GM10847 (cell line): ENCODE measurements around the gene INPP5A.

Experiments
- POLR2A ChIP-seq: IDR thresholded peaks from 2 replicates; pipeline ENCODE4 v1.6.1; 2011; ENCODE audit not compliant: insufficient read length; ENCODE audit errors: extremely low read depth

INPP5A gene

GRCh38 chr10:132776821-132777220 is 239.2 kb downstream of the INPP5A start:
- no peak for TF ChIP-seq POLR2A

- TF ChIP-seq POLR2A, result no peak
These were observed 239.9 kb downstream of the INPP5A start for GRCh38 chr10:132777441-132777840.

- no peak for TF ChIP-seq POLR2A
These were observed 242.1 kb downstream of the INPP5A start for GRCh38 chr10:132779549-132780294.

GRCh38 chr10:132780356-132780755 is 242.8 kb downstream of the INPP5A start:
- TF ChIP-seq POLR2A, result no peak

GRCh38 chr10:132781556-132781955 is 244.0 kb downstream of the INPP5A start:
- no peak for TF ChIP-seq POLR2A

GRCh38 chr10:132783165-132783939 is 245.8 kb downstream of the INPP5A start:
- TF ChIP-seq POLR2A, result no peak

- TF ChIP-seq POLR2A, result no peak
These were observed 246.6 kb downstream of the INPP5A start for GRCh38 chr10:132783940-132784865.

- no peak for TF ChIP-seq POLR2A
These were observed 247.5 kb downstream of the INPP5A start for GRCh38 chr10:132784866-132785722.

GRCh38 chr10:132785723-132786475 is 248.3 kb downstream of the INPP5A start, which contains the start of gene NKX6-2:
Gene NKX6-2, minus strand, starts transcription at chr10:132786147. Its CDS starts 199 bp downstream, at chr10:132785948.
- TF ChIP-seq POLR2A, result no peak

- no peak for TF ChIP-seq POLR2A
These were observed 248.9 kb downstream of the INPP5A start for GRCh38 chr10:132786476-132786883.

- TF ChIP-seq POLR2A, result no peak
These were observed 249.4 kb downstream of the INPP5A start for GRCh38 chr10:132786884-132787494.

- no peak for TF ChIP-seq POLR2A
These were observed 250.1 kb downstream of the INPP5A start for GRCh38 chr10:132787495-132788179.
